ENCODE measurements around the gene FAM111B.

Gene FAM111B

GRCh38 chr11:59175091-59175501, 68.1 kb downstream of the FAM111B start:
- TF ChIP-seq, protein P1, sequence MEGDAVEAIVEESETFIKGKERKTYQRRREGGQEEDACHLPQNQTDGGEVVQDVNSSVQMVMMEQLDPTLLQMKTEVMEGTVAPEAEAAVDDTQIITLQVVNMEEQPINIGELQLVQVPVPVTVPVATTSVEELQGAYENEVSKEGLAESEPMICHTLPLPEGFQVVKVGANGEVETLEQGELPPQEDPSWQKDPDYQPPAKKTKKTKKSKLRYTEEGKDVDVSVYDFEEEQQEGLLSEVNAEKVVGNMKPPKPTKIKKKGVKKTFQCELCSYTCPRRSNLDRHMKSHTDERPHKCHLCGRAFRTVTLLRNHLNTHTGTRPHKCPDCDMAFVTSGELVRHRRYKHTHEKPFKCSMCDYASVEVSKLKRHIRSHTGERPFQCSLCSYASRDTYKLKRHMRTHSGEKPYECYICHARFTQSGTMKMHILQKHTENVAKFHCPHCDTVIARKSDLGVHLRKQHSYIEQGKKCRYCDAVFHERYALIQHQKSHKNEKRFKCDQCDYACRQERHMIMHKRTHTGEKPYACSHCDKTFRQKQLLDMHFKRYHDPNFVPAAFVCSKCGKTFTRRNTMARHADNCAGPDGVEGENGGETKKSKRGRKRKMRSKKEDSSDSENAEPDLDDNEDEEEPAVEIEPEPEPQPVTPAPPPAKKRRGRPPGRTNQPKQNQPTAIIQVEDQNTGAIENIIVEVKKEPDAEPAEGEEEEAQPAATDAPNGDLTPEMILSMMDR (IDR thresholded peaks at IDR 0.05; ENCODE audit: insufficient read depth, low read length, poor library complexity, severe bottlenecking) = no peak

GRCh38 chr11:59176330-59176729, 69.3 kb downstream of the FAM111B start:
- no peak for DNase-seq (ENCODE audit: extremely low read depth, insufficient read length)
- Histone ChIP-seq H3K36me3 (ENCODE audit: control insufficient read depth, insufficient read depth, low read length) (0 out of 2 replicates have a peak, but pooled peaks cover 2% of the 10 kb centered on the region), H3K27me3 (replicated peaks; ENCODE audit: control insufficient read depth, insufficient read depth, low read length) (no peaks in the 10 kb centered on the region), H3K4me3 (replicated peaks; ENCODE audit: low read depth, low read length) (no peak overlapping the region)
- TF ChIP-seq, protein P1 (IDR thresholded peaks at IDR 0.05; ENCODE audit: insufficient read depth, low read length, poor library complexity, severe bottlenecking) = no peak

More at GRCh38 chr11:59175091-59175501, 68.1 kb downstream of the FAM111B start:
- Histone ChIP-seq H3K4me3 (replicated peaks; ENCODE audit: low read depth, low read length) (no peak overlapping the region), H3K27me3 (replicated peaks; ENCODE audit: control insufficient read depth, insufficient read depth, low read length) (no peaks in the 10 kb centered on the region), H3K36me3 (ENCODE audit: control insufficient read depth, insufficient read depth, low read length) (0 out of 2 replicates have a peak, but pooled peaks cover 2% of the 10 kb centered on the region)
- DNase-seq (ENCODE audit: extremely low read depth, insufficient read length) = no peak
